Astrocyte of the cerebellum (primary cell): ENCODE measurements around the gene FOXK2.

Experiments used
- DNase-seq: peaks from one replicate; pipeline ENCODE4 v3.0.0-alpha.2; 2011; ENCODE audit warnings: low read depth
- H3K4me3 ChIP-seq: 2 replicates; pipeline ENCODE4 v1.5.1; 2011; ENCODE audit warnings: mild to moderate bottlenecking, low read depth, low read length, moderate library complexity
- CTCF ChIP-seq: IDR thresholded peaks from 2 replicates; pipeline ENCODE4 v1.5.1; 2012; ENCODE audit warnings: low read length, low read depth, moderate library complexity, mild to moderate bottlenecking; ENCODE audit errors: missing control alignments
- in situ Hi-C: cut with HindIII; loops from 2 replicates; pipeline ENCODE4 v1.10.0; 2017; ENCODE audit warnings: low sequenced_read_pairs

FOXK2 gene

GRCh38 chr17:82480318-82480717, 39.2 kb upstream of the FOXK2 start:
- in situ Hi-C loops, result loop anchor here (10.0 kb wide), 1 partner anchor 64 kb away; no protein-coding TSS in a partner anchor
- DNase-seq, result no peak
- no peak overlapping the region for H3K4me3 ChIP-seq
- no peak for TF ChIP-seq CTCF

- no peak for DNase-seq
- no peak for TF ChIP-seq CTCF
- in situ Hi-C loops, result loop anchor here (10.0 kb wide), 1 partner anchor 62 kb away; no protein-coding TSS in a partner anchor
- no peak overlapping the region for H3K4me3 ChIP-seq
These were observed 36.3 kb upstream of the FOXK2 start for GRCh38 chr17:82483204-82483660.

- TF ChIP-seq CTCF, result no peak
- no peak overlapping the region for H3K4me3 ChIP-seq
- in situ Hi-C loops, result loop anchor here (10.0 kb wide), 1 partner anchor 61 kb away; no protein-coding TSS in a partner anchor
- no peak for DNase-seq
These were observed 35.7 kb upstream of the FOXK2 start for GRCh38 chr17:82483836-82484235.

GRCh38 chr17:82486231-82487094, 33.1 kb upstream of the FOXK2 start:
- in situ Hi-C loops, result loop anchor here (10.0 kb wide), 1 partner anchor 58 kb away; no protein-coding TSS in a partner anchor
- H3K4me3 ChIP-seq, result no peak overlapping the region
- no peak for DNase-seq
- TF ChIP-seq CTCF, result no peak

GRCh38 chr17:82487910-82488309, 31.6 kb upstream of the FOXK2 start:
- in situ Hi-C loops, result loop anchor here (10.0 kb wide), 1 partner anchor 57 kb away; no protein-coding TSS in a partner anchor
- no peak overlapping the region for H3K4me3 ChIP-seq
- no peak for DNase-seq
- TF ChIP-seq CTCF, result no peak

GRCh38 chr17:82489117-82489516, 30.4 kb upstream of the FOXK2 start:
- no peak for TF ChIP-seq CTCF

More at GRCh38 chr17:82489117-82489516, 30.4 kb upstream of the FOXK2 start:
- no peak for DNase-seq
- in situ Hi-C loops, result loop anchor here (10.0 kb wide), 1 partner anchor 56 kb away; no protein-coding TSS in a partner anchor
- H3K4me3 ChIP-seq, result no peak overlapping the region
